Esophagus muscularis mucosa (tissue), 4 donors: ENCODE data around the gene CDC23. TPM values are rescaled to one million over a fixed set of nuclear protein-coding genes. Genes with fewer than 3 reads are reported as not detected.

Experiments used
- DNase-seq: peaks from one replicate; pipeline ENCODE4 v3.0.0-alpha.2; 2017; ENCODE audit errors: extremely low spot score
- H3K27ac ChIP-seq, 4 donors: fragments of 200-600 bp; sonication (generic); replicated peaks in 1 of 4; 1 replicate in 3 of 4; 2 replicates in 1 of 4; pipeline ENCODE4 v1.5.1; 2016 to 2019; ENCODE audit warnings: mild to moderate bottlenecking in 1 of 4
- H3K27me3 ChIP-seq, 4 donors: fragments of 200-600 bp; sonication (generic); one replicate each; pipeline versions ENCODE4 v1.5.1 to v1.6.0; 2016 to 2019
- H3K36me3 ChIP-seq, 4 donors: fragments of 200-600 bp; sonication (generic); one replicate each; pipeline ENCODE4 v1.5.1; 2016 to 2019
- H3K4me1 ChIP-seq, 4 donors: fragments of 200-600 bp; sonication (generic); one replicate each; pipeline ENCODE4 v1.5.1; 2016 to 2019
- H3K4me3 ChIP-seq, 4 donors: fragments of 200-600 bp; sonication (generic); 1 replicate in 2 of 4; 2 replicates in 2 of 4; pipeline ENCODE4 v1.5.1; 2016 to 2019; ENCODE audit warnings: mild to moderate bottlenecking in 4 of 4, moderate library complexity in 1 of 4
- H3K9me3 ChIP-seq, 4 donors: fragments of 200-600 bp; sonication (generic); 1 replicate in 3 of 4; 2 replicates in 1 of 4; pipeline ENCODE4 v1.5.1; 2016 to 2019
- CTCF ChIP-seq, 3 experiments: fragments of 200-600 bp in 2 of 3; fragments of 450-650 bp in 1 of 3; sonication (generic) in 2 of 3; IDR thresholded peaks; one replicate each; pipeline ENCODE4 v1.5.1; 2017 to 2019; ENCODE audit warnings: antibody characterized with exemption in 3 of 3, mild to moderate bottlenecking in 2 of 3, moderate library complexity in 1 of 3
- EP300 ChIP-seq: sonication (generic); formaldehyde crosslinking; IDR thresholded peaks from one replicate; pipeline ENCODE4 v1.6.1; 2017; ENCODE audit warnings: antibody characterized with exemption
- POLR2A ChIP-seq: fragments of 450-650 bp; IDR thresholded peaks from one replicate; pipeline ENCODE4 v1.6.1; 2017; ENCODE audit warnings: antibody characterized with exemption, moderate library complexity, mild to moderate bottlenecking, low read depth
- POLR2AphosphoS5 ChIP-seq, 2 donors: sonication (generic); formaldehyde crosslinking; IDR thresholded peaks; one replicate each; pipeline ENCODE4 v1.6.1; 2017; ENCODE audit warnings: antibody characterized with exemption in 2 of 2
- WGBS: methylation state at CpG from one replicate; pipeline ENCODE4 v1.1.5; 2018; 5-methylcytosine and 5-hydroxymethylcytosine counted together
- intact Hi-C: fragments of 100-400 bp; cut with DNase I; formaldehyde crosslinking; loops from one replicate; pipeline ENCODE4 v1.15.1; 2023
- total RNA-seq, 4 donors: library from RNA; depleted of rRNA; stranded (reverse); fragments of >200 nt; gene quantifications; one replicate each; pipeline versions ENCODE4 v1.1.0 to v1.2.1, GENCODE V29; 2016

CDC23 gene
- total RNA-seq, 4 donors from 2014 or later = 15.6 to 21.2 (median 20.4) TPM

GRCh38 chr5:138140268-138140667, 72.9 kb downstream of the CDC23 start:
- Histone ChIP-seq H3K27me3 (no peaks in the 10 kb centered on the region), H3K36me3 (no peaks in the 10 kb centered on the region), H3K27ac (no peak overlapping the region), H3K4me1 (peaks cover 4 to 19% (median 9%) of the 10 kb centered on the region in 4 donors), H3K4me3 (no peak overlapping the region), H3K9me3 (no peaks in the 10 kb centered on the region)
- DNase-seq = no peak
- 61% methylated on average over 4 of the region's 4 CpGs for WGBS
- intact Hi-C loops = no loop called here
- TF ChIP-seq POLR2AphosphoS5 (IDR thresholded peaks at IDR 0.05) (no peak), CTCF (IDR thresholded peaks at IDR 0.05) (no peak), EP300 (no peak), POLR2A (no peak)

GRCh38 chr5:138139781-138140090, 73.4 kb downstream of the CDC23 start:
- peaks cover 4 to 19% (median 9%) of the 10 kb centered on the region in 4 donors for H3K4me1 ChIP-seq
- intact Hi-C loops = loop anchor here (10.0 kb wide), 1 partner anchor 365 kb away; no protein-coding TSS in a partner anchor
- TF ChIP-seq CTCF (IDR thresholded peaks at IDR 0.05) (no peak), POLR2AphosphoS5 (IDR thresholded peaks at IDR 0.05) (no peak), POLR2A (no peak), EP300 (no peak)
- no peaks in the 10 kb centered on the region for H3K36me3 ChIP-seq
- H3K27ac ChIP-seq = no peak overlapping the region
- WGBS = 66% methylated on average over 3 of the region's 3 CpGs
- no peak for DNase-seq
- no peaks in the 10 kb centered on the region for H3K27me3 ChIP-seq
- no peaks in the 10 kb centered on the region for H3K9me3 ChIP-seq
- peak overlapping the region; percentile 61 to 73 (median 64) for H3K4me3 ChIP-seq

GRCh38 chr5:138138949-138139780, 74.0 kb downstream of the CDC23 start, which contains the start of gene NME5:
TSS of gene NME5 (minus strand) at chr5:138139428. CDS start at chr5:138138780, 648 bp downstream.
- DNase-seq = no peak
- Histone ChIP-seq H3K9me3 (no peaks in the 10 kb centered on the region), H3K36me3 (no peaks in the 10 kb centered on the region), H3K27me3 (no peaks in the 10 kb centered on the region), H3K4me3 (peak within 1 kb of the TSS; percentile 61 to 73 (median 64)), H3K4me1 (peaks cover 4 to 19% (median 9%) of the 10 kb centered on the region in 4 donors), H3K27ac (no peak within 1 kb of the TSS)
- intact Hi-C loops = loop anchor here (10.0 kb wide), 1 partner anchor 364 kb away; no protein-coding TSS in a partner anchor
- WGBS = 3% methylated on average over 28 of the region's 31 CpGs
- TF ChIP-seq POLR2AphosphoS5 (IDR thresholded peaks at IDR 0.05) (peak in 1 of 2 donors; percentile 53), CTCF (IDR thresholded peaks at IDR 0.05) (no peak), EP300 (no peak), POLR2A (no peak)

Other genes starting within 250 kb of the CDC23 start
- gene FAM13B, start 180.2 kb downstream of the CDC23 start, total RNA-seq = 10 to 100 TPM; 50.0 to 73.1 (median 53.6) TPM
- gene WNT8A, start 129.3 kb downstream of the CDC23 start, total RNA-seq = not detected
- 1 to 10 TPM; 1.1 to 5.4 (median 2.5) TPM for gene NME5, start 73.9 kb downstream of the CDC23 start, total RNA-seq
- 10 to 100 TPM; 27.3 to 41.5 (median 31.2) TPM for gene BRD8, start 34.7 kb downstream of the CDC23 start, total RNA-seq
- gene KIF20A, start 34.2 kb downstream of the CDC23 start, total RNA-seq = 1 to 10 TPM in 1 of 4 donors, under 1 TPM in 1, not detected in 2; 0.50 to 1.1 TPM
- 1 to 10 TPM; 2.5 to 8.4 (median 4.2) TPM for gene GFRA3, start 61.3 kb upstream of the CDC23 start, total RNA-seq
- gene CDC25C, start 118.5 kb upstream of the CDC23 start, total RNA-seq = under 1 TPM in 1 of 4 donors, not detected in 3; 0.17 TPM
- 10 to 100 TPM; 22.4 to 40.0 (median 29.6) TPM for gene FAM53C, start 124.9 kb upstream of the CDC23 start, total RNA-seq
- 10 to 100 TPM; 61.3 to 88.8 (median 74.9) TPM for gene KDM3B, start 139.4 kb upstream of the CDC23 start, total RNA-seq
- 10 to 100 TPM; 24.5 to 55.9 (median 33.6) TPM for gene REEP2, start 225.7 kb upstream of the CDC23 start, total RNA-seq